Epithelial cell of esophagus (primary cell): ENCODE results near the gene KIR2DL4.
"Not testable (repeated sequence)": the region's sequence is repeated elsewhere in the genome, so short reads cannot be mapped to it uniquely, and the experiment has no call there.

Experiments
- DNase-seq: peaks from one replicate; pipeline ENCODE4 v3.0.0; 2010; ENCODE audit warnings: low read depth
- H3K4me3 ChIP-seq: 2 replicates; pipeline ENCODE4 v1.5.1; 2011; ENCODE audit warnings: mild to moderate bottlenecking, low read length, control low read depth
- TF ChIP-seq, protein P1 (sequence below): IDR thresholded peaks from 2 replicates; pipeline ENCODE4 v1.5.1; 2011; ENCODE audit warnings: low read depth, mild to moderate bottlenecking, low read length, control low read depth, inconsistent platforms; ENCODE audit not compliant: insufficient read depth; ENCODE audit errors: missing control alignments

Gene KIR2DL4

GRCh38 chr19:54850930-54851329 lies 47.5 kb downstream of the KIR2DL4 start:
- TF ChIP-seq, protein P1, sequence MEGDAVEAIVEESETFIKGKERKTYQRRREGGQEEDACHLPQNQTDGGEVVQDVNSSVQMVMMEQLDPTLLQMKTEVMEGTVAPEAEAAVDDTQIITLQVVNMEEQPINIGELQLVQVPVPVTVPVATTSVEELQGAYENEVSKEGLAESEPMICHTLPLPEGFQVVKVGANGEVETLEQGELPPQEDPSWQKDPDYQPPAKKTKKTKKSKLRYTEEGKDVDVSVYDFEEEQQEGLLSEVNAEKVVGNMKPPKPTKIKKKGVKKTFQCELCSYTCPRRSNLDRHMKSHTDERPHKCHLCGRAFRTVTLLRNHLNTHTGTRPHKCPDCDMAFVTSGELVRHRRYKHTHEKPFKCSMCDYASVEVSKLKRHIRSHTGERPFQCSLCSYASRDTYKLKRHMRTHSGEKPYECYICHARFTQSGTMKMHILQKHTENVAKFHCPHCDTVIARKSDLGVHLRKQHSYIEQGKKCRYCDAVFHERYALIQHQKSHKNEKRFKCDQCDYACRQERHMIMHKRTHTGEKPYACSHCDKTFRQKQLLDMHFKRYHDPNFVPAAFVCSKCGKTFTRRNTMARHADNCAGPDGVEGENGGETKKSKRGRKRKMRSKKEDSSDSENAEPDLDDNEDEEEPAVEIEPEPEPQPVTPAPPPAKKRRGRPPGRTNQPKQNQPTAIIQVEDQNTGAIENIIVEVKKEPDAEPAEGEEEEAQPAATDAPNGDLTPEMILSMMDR, result no peak
- no peak overlapping the region for H3K4me3 ChIP-seq
- DNase-seq, result no peak

- no peak for DNase-seq
- H3K4me3 ChIP-seq, result no peak overlapping the region
- TF ChIP-seq, protein P1, result no peak
Measured at GRCh38 chr19:54851353-54851752, 47.9 kb downstream of the KIR2DL4 start.

DNA sequence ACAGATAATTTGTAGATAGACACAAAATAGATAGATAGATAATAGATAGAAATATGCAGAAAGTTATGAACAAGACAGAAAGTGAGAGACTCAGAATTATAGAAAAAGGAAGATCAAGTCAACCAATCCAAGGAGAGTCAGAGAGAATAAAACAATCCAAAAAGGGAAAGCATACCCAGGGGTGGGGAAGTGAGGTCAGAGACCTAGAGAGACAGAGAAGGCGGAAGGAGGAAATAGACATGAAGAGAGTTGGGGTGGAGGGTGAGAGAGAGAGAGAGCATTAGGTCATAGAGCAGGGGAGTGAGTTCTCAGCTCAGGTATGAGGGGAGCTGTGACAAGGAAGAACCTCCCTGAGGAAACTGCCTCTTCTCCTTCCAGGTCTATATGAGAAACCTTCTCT lies 51.8 kb downstream of the KIR2DL4 start:
- H3K4me3 ChIP-seq, DNase-seq: not testable (repeated sequence)

DNA sequence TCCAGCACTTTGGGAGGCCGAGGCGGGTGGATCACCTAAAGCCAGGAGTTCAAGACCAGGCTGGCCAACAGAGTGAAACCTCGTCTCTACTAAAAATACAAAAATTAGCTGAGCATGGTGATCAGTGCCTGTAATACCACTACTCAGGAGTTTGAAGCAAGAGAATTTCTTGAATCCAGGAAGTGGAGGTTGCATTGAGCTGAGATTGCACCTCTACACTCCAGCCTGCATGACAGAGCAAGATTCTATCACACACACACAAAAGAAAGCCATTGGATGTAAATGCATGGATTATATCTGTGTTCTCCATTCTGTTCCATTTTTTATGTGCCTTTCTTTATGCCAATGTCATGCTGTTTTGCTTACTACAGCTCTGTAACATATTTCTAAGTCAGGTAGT lies 55.1 kb downstream of the KIR2DL4 start:
- H3K4me3 ChIP-seq, DNase-seq: not testable (repeated sequence)

DNA sequence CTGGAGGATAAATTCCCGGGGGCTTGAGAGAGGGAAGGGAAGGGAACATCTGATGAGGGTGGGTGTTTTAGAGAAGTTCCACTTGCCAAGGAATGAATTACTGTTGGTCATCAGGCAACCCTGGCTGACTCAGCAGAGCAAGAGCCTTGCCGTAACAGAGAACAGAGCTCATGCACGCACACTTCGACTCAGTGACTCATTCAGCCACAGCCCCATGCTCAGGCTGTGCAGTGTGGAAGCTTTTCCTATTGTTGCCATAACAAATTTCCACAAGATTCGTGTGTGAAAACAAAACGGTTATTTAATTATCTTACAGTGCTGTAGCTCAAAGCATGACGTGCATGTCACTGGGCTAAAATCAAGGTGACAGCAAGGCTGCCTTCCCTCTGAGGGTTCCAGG lies 56.0 kb downstream of the KIR2DL4 start:
- not testable (repeated sequence) for H3K4me3 ChIP-seq, DNase-seq

GRCh38 chr19:54863459-54863858 lies 60.0 kb downstream of the KIR2DL4 start:
- DNase-seq, H3K4me3 ChIP-seq: not testable (repeated sequence)
